Memory B cell (primary cell): ENCODE data around the gene ALK.
"Not testable (repeated sequence)": the region's sequence is repeated elsewhere in the genome, so short reads cannot be mapped to it uniquely, and the experiment has no call there.

ENCODE experiments used
- ATAC-seq: fragments of 150-1000 bp; cut with Tn5 transposase; 2 replicates; pipeline ENCODE4 v1.10.0; 2021; ENCODE audit warnings: low read depth, mild to moderate bottlenecking, moderate library complexity
- DNase-seq, 2 donors: peaks; one replicate each; pipeline ENCODE4 v3.0.0; 2022; ENCODE audit warnings: low spot score in 2 of 2
- H3K27ac Mint-ChIP-seq: one replicate; pipeline ENCODE4 v1.8.0; 2022; ENCODE audit warnings: mild to moderate bottlenecking, moderate library complexity, mixed read lengths
- H3K27me3 Mint-ChIP-seq: one replicate; pipeline ENCODE4 v1.8.0; 2022; ENCODE audit warnings: mixed read lengths
- H3K36me3 Mint-ChIP-seq: one replicate; pipeline ENCODE4 v1.8.0; 2022; ENCODE audit warnings: mild to moderate bottlenecking, mixed read lengths
- H3K4me1 Mint-ChIP-seq: one replicate; pipeline ENCODE4 v1.8.0; 2022; ENCODE audit warnings: mixed read lengths
- H3K4me3 Mint-ChIP-seq: one replicate; pipeline ENCODE4 v1.8.0; 2022; ENCODE audit warnings: mild to moderate bottlenecking, moderate library complexity, mixed read lengths
- H3K9me3 Mint-ChIP-seq: one replicate; pipeline ENCODE4 v1.8.0; 2022; ENCODE audit warnings: mixed read lengths

Gene ALK

DNA sequence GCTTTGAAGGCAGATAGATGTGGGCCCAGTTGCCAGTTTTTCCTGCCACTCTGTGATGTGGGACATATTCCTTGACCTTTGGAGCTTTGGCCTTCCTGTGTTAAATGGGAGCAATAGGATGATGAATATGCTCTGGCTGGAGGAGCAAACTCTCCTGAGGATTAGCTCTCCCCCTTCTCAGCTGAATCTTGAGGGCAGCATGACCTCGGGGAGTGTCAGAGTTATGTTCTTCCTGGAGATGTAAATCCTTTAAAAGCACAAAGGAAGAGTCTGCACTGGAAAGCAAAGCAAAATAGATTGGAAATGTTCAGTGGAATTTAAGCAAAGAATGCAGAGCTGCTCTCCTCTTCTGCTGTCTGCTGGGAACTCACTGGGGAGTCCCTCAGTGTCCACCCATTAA is 160.1 kb downstream of the ALK start:
- Mint-ChIP-seq H3K4me3 (no peak overlapping the region), H3K27ac (no peak overlapping the region), H3K27me3 (peaks cover 10% of the 10 kb centered on the region), H3K4me1 (no peaks in the 10 kb centered on the region), H3K36me3 (no peaks in the 10 kb centered on the region), H3K9me3 (no peaks in the 10 kb centered on the region)
- DNase-seq: no peak
- no peak for ATAC-seq

GRCh38 chr2:29760008-29760407 is 161.4 kb downstream of the ALK start:
- Mint-ChIP-seq H3K27ac (no peak overlapping the region), H3K36me3 (no peaks in the 10 kb centered on the region), H3K4me3 (no peak overlapping the region), H3K4me1 (no peaks in the 10 kb centered on the region), H3K9me3 (no peaks in the 10 kb centered on the region), H3K27me3 (peaks cover 8% of the 10 kb centered on the region)
- ATAC-seq (no peak), DNase-seq (no peak)

GRCh38 chr2:29759360-29759759 is 162.0 kb downstream of the ALK start:
- H3K36me3 Mint-ChIP-seq: no peaks in the 10 kb centered on the region
- no peak overlapping the region for H3K27ac Mint-ChIP-seq
- no peaks in the 10 kb centered on the region for H3K9me3 Mint-ChIP-seq
- DNase-seq (no peak), ATAC-seq (no peak)
- H3K4me1 Mint-ChIP-seq: no peaks in the 10 kb centered on the region
- H3K27me3 Mint-ChIP-seq: peaks cover 8% of the 10 kb centered on the region
- no peak overlapping the region for H3K4me3 Mint-ChIP-seq

GRCh38 chr2:29755829-29756228 is 165.6 kb downstream of the ALK start:
- Mint-ChIP-seq H3K36me3 (no peaks in the 10 kb centered on the region), H3K4me3 (no peak overlapping the region), H3K9me3 (no peaks in the 10 kb centered on the region), H3K4me1 (no peaks in the 10 kb centered on the region), H3K27ac (no peak overlapping the region), H3K27me3 (peaks cover 5% of the 10 kb centered on the region)
- ATAC-seq: no peak
- no peak for DNase-seq

- ATAC-seq: no peak
- Mint-ChIP-seq H3K27me3 (peaks cover 5% of the 10 kb centered on the region), H3K9me3 (peaks cover 3% of the 10 kb centered on the region), H3K27ac (no peak overlapping the region), H3K4me1 (no peaks in the 10 kb centered on the region), H3K36me3 (no peaks in the 10 kb centered on the region), H3K4me3 (no peak overlapping the region)
- no peak for DNase-seq
Measured at GRCh38 chr2:29755233-29755632, 166.2 kb downstream of the ALK start.

DNA sequence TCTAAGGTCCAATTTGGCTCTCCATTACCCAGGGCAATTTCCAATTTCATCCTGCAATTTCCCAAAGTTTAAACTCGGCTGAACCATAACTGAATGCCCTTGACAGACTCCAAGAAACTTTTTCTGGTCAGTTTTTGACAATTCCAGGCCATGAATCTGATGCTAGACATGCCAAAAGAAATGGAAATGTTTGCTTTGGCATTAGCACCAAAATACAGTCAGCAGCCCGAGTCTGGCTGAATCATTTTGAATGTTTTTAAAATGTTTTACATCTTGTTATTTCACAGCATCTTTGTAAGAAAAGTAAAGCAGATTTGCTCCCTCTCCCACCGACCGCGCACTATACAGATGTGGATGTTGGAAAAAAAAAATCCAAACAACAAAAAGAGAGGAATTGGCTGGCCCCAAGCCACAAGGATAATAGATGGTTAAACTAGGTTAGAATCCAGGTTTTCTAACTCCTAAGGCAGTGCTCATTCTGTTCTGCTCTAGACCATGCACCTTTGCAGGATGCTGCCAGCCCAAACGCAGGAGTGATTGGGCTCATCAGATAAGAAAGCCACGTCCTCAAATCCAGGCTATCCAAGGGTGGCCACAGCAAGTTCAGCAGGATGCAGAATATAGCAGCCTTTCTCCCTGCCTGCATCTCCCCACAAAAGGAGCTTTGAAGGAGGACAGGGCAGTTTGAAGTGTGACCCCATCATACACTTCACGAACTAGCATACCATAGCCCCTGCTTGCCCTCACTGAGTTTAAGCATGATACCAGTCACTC is 167.5 kb downstream of the ALK start:
- no peak for DNase-seq
- H3K4me1 Mint-ChIP-seq: no peaks in the 10 kb centered on the region
- H3K27me3 Mint-ChIP-seq: no peaks in the 10 kb centered on the region
- no peak overlapping the region for H3K4me3 Mint-ChIP-seq
- H3K9me3 Mint-ChIP-seq: peaks cover 3% of the 10 kb centered on the region
- no peak overlapping the region for H3K27ac Mint-ChIP-seq
- no peak for ATAC-seq
- no peaks in the 10 kb centered on the region for H3K36me3 Mint-ChIP-seq

DNA sequence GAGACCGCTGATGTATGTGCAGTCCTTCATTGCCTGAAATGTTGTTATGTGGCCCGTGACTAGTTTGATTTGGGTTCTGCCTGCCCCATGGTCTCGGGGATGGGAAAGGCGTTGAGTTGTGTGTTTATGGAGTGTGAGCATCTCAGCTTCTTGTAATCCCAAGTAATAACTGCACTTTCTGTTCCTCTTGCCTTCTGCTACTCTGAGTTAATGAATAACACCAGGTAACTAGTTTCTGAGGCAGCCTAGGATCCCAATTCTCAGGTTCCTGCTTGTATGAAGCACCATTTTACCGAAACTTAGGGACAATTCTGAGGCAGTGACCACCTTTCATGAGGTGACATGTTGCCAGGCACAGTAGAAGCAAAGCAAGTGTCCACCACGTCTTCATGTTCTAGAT is 170.0 kb downstream of the ALK start:
- Mint-ChIP-seq H3K4me3 (no peak overlapping the region), H3K9me3 (peaks cover 3% of the 10 kb centered on the region), H3K27me3 (no peaks in the 10 kb centered on the region), H3K27ac (no peak overlapping the region), H3K36me3 (no peaks in the 10 kb centered on the region), H3K4me1 (no peaks in the 10 kb centered on the region)
- no peak for DNase-seq
- ATAC-seq: no peak

DNA sequence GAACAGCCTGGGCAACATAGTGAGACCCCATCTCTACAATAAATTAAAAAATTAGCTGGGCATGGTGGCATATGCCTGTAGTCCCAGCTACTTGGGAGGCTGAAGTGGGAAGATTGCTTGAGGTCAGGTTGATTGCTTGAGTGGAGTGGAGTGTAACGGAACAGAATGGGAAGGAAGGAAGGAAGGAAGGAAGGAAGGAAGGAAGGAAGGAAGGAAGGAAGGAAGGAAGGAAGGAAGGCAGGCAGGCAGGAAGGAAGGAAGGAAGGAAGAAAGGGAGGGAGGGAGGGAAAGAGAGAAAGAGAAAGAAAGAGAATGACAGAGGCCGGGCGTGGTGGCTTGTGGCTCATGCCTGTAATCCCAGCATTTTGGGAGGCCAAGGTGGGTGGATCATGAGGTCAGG is 170.9 kb downstream of the ALK start:
- ATAC-seq, H3K27ac Mint-ChIP-seq, H3K27me3 Mint-ChIP-seq, H3K4me1 Mint-ChIP-seq, H3K36me3 Mint-ChIP-seq, DNase-seq, H3K9me3 Mint-ChIP-seq, H3K4me3 Mint-ChIP-seq: not testable (repeated sequence)

GRCh38 chr2:29749843-29750242 is 171.5 kb downstream of the ALK start:
- ATAC-seq (no peak), DNase-seq (no peak)
- H3K4me3 Mint-ChIP-seq: no peak overlapping the region
- H3K9me3 Mint-ChIP-seq: peaks cover 3% of the 10 kb centered on the region
- H3K27ac Mint-ChIP-seq: no peak overlapping the region
- no peaks in the 10 kb centered on the region for H3K4me1 Mint-ChIP-seq
- no peaks in the 10 kb centered on the region for H3K36me3 Mint-ChIP-seq
- no peaks in the 10 kb centered on the region for H3K27me3 Mint-ChIP-seq

- Mint-ChIP-seq H3K4me3 (no peak overlapping the region), H3K27me3 (no peaks in the 10 kb centered on the region), H3K4me1 (no peaks in the 10 kb centered on the region), H3K27ac (no peak overlapping the region), H3K36me3 (no peaks in the 10 kb centered on the region), H3K9me3 (peaks cover 3% of the 10 kb centered on the region)
- ATAC-seq (no peak), DNase-seq (no peak)
Measured at GRCh38 chr2:29749041-29749440, 172.3 kb downstream of the ALK start.

DNA sequence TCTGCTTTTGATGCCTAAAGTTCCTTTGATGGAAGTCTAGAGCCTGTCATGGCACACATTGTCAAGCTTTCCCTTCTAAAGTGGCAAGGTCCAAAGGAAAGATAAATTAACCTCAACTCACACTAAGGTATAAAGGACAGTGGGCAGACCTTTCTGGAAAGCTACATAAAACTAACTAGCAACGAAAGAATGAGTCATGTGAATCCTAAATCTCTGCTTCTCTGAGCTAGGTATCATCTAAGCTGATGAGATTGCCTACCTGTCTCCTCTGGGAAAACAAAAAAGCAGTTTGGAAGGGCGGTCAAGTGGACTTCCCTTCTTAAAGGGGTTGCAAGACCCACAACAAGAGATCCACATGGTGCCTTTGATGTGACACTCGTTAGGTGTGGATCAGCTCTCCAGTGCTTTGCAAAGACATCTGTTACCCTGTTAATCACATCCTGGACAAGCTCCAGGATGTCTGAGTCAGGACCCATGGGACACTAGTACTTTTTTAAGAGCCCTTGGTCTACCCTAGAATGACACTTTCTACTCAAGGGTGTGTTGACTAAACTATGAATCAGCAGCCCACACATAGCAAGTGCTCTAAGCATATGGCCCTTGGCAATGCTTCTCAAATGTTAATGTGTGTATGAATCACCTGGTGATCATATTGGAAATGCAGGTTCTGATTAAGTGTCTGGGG is 173.5 kb downstream of the ALK start:
- Mint-ChIP-seq H3K9me3 (peaks cover 3% of the 10 kb centered on the region), H3K36me3 (no peaks in the 10 kb centered on the region), H3K27me3 (no peaks in the 10 kb centered on the region), H3K27ac (no peak overlapping the region), H3K4me3 (no peak overlapping the region), H3K4me1 (no peaks in the 10 kb centered on the region)
- DNase-seq (no peak), ATAC-seq (no peak)

DNA sequence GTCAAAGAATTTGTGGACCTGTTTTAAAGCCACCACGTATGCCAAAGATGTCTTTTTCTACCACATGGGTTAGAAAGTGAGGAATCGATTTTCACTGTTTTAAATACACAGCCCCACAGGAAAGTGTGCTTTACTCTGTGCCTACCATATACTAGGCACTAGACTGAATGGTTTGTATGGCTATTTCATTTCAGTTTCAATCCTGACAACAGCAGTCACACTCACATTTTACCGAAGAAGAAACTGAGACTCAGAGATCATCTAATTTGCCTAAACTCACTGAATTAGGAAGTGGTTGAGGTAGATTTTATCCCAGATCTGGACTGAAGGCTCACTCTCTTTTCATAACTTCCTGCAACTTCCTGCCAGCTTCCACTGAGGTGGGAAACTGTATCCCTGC is 176.4 kb downstream of the ALK start:
- H3K4me3 Mint-ChIP-seq: no peak overlapping the region
- DNase-seq (no peak), ATAC-seq (no peak)
- no peaks in the 10 kb centered on the region for H3K36me3 Mint-ChIP-seq
- H3K9me3 Mint-ChIP-seq: peaks cover 2% of the 10 kb centered on the region
- peaks cover 2% of the 10 kb centered on the region for H3K27me3 Mint-ChIP-seq
- H3K27ac Mint-ChIP-seq: no peak overlapping the region
- no peaks in the 10 kb centered on the region for H3K4me1 Mint-ChIP-seq

- ATAC-seq (no peak), DNase-seq (no peak)
- Mint-ChIP-seq H3K4me3 (no peak overlapping the region), H3K4me1 (no peaks in the 10 kb centered on the region), H3K36me3 (no peaks in the 10 kb centered on the region), H3K27ac (no peak overlapping the region), H3K9me3 (peaks cover 2% of the 10 kb centered on the region), H3K27me3 (peaks cover 2% of the 10 kb centered on the region)
Measured at GRCh38 chr2:29743516-29743915, 177.9 kb downstream of the ALK start.

DNA sequence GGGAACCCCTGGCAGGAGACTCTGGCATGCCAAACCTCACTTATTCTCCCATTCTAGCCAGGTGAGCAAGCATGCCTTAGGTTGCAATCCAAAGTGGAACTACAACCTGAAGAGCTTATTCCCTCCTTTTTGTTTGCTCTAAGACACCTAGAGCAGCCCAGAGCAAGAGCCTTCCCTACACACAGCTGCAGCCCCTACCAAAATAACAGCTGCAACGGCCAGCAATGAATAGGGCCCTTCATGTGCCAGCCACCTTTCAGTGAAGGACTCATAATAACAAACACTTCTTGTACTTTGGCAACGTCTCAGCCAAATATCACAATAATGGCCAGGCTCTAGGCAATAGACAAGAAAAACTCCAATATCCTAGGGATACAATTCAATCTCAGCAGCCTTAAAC is 178.7 kb downstream of the ALK start:
- no peaks in the 10 kb centered on the region for H3K4me1 Mint-ChIP-seq
- H3K27me3 Mint-ChIP-seq: peaks cover 4% of the 10 kb centered on the region
- no peak overlapping the region for H3K27ac Mint-ChIP-seq

DNA sequence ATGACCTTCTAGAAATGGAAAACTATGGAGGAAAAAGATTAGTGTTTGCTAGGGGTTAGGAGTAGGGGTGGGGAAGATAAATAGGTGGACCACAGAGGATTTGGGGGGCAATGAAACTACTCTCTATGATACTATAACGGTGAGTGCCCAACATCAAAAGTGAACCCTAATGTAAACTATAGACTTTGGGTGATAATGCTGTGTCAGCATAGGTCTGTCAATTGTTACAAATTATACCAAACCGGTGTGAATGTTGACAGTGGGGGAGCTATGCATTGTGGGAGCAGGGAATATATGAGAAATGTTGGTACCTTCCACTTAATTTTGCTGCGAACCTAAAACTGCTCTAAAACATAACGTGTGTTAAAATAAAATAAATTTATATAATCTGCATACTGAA is 180.3 kb downstream of the ALK start:
- H3K27me3 Mint-ChIP-seq: peaks cover 5% of the 10 kb centered on the region
- no peak overlapping the region for H3K27ac Mint-ChIP-seq
- no peaks in the 10 kb centered on the region for H3K36me3 Mint-ChIP-seq
- H3K9me3 Mint-ChIP-seq: peaks cover 2% of the 10 kb centered on the region
- ATAC-seq: no peak
- no peak overlapping the region for H3K4me3 Mint-ChIP-seq
- no peaks in the 10 kb centered on the region for H3K4me1 Mint-ChIP-seq
- no peak for DNase-seq

More for the DNA sequence above, 178.7 kb downstream of the ALK start:
- peaks cover 2% of the 10 kb centered on the region for H3K9me3 Mint-ChIP-seq
- H3K4me3 Mint-ChIP-seq: no peak overlapping the region
- no peak for DNase-seq
- no peaks in the 10 kb centered on the region for H3K36me3 Mint-ChIP-seq
- no peak for ATAC-seq
